Neural progenitor cell (in vitro differentiated cells): ENCODE data around the gene GPBP1. TPM values are rescaled to one million over a fixed set of nuclear protein-coding genes. Genes with fewer than 3 reads are reported as not detected.
A peak's percentile ranks its signal among the peaks of the same experiment; 100 is the strongest.

Experiments used
- DNase-seq: peaks from one replicate; pipeline ENCODE4 v3.0.0-alpha.2; 2016; ENCODE audit warnings: low spot score
- H2AFZ ChIP-seq: fragments of 200-600 bp; sonication (generic); replicated peaks from 2 replicates; pipeline ENCODE4 v1.6.1; 2016; ENCODE audit warnings: antibody characterized with exemption
- H3F3A ChIP-seq: fragments of 200-600 bp; sonication (generic); 2 replicates; pipeline ENCODE4 v1.6.1; 2016; ENCODE audit warnings: antibody characterized with exemption, low read depth
- H3K27ac ChIP-seq: fragments of 200-600 bp; sonication (generic); 2 replicates; pipeline ENCODE4 v1.5.1; 2016; ENCODE audit warnings: mild to moderate bottlenecking
- H3K27me3 ChIP-seq: fragments of 200-600 bp; sonication (generic); 2 replicates; pipeline ENCODE4 v1.6.1; 2016; ENCODE audit warnings: mild to moderate bottlenecking, moderate library complexity
- H3K36me3 ChIP-seq: fragments of 200-600 bp; sonication (generic); 2 replicates; pipeline ENCODE4 v1.5.1; 2016
- H3K4me1 ChIP-seq: fragments of 200-600 bp; sonication (generic); 2 replicates; pipeline ENCODE4 v1.6.1; 2016; ENCODE audit warnings: mixed run types
- H3K4me2 ChIP-seq: fragments of 200-600 bp; sonication (generic); 2 replicates; pipeline ENCODE4 v1.6.1; 2016
- H3K4me3 ChIP-seq: fragments of 200-600 bp; sonication (generic); 2 replicates; pipeline ENCODE4 v1.5.1; 2016
- H3K79me2 ChIP-seq: fragments of 200-600 bp; sonication (generic); 2 replicates; pipeline ENCODE4 v1.6.1; 2016; ENCODE audit warnings: low read depth
- H3K9ac ChIP-seq: fragments of 200-600 bp; sonication (generic); 2 replicates; pipeline ENCODE4 v1.6.1; 2016
- H3K9me3 ChIP-seq: fragments of 200-600 bp; sonication (generic); 2 replicates; pipeline ENCODE4 v1.5.1; 2016; ENCODE audit warnings: low read depth
- H4K20me1 ChIP-seq: fragments of 200-600 bp; sonication (generic); 2 replicates; pipeline ENCODE4 v1.6.1; 2016; ENCODE audit warnings: low read depth
- H3K27ac Mint-ChIP-seq: 3 replicates; pipeline ENCODE4 v1.8.0; 2021; ENCODE audit warnings: mixed read lengths
- H3K27me3 Mint-ChIP-seq: 2 replicates; pipeline ENCODE4 v1.8.0; 2022; ENCODE audit warnings: low read depth, mild to moderate bottlenecking, inconsistent platforms, moderate library complexity, mixed read lengths; ENCODE audit not compliant: insufficient read depth
- H3K36me3 Mint-ChIP-seq: 3 replicates; pipeline ENCODE4 v1.8.0; 2021; ENCODE audit warnings: mixed read lengths
- H3K4me1 Mint-ChIP-seq: 3 replicates; pipeline ENCODE4 v1.8.0; 2021; ENCODE audit warnings: mixed read lengths
- H3K4me3 Mint-ChIP-seq: 3 replicates; pipeline ENCODE4 v1.8.0; 2021; ENCODE audit warnings: mild to moderate bottlenecking, moderate library complexity, mixed read lengths
- H3K9me3 Mint-ChIP-seq: 3 replicates; pipeline ENCODE4 v1.8.0; 2020; ENCODE audit warnings: mixed read lengths
- CTCF ChIP-seq: fragments of 200-600 bp; sonication (generic); IDR thresholded peaks from 2 replicates; pipeline ENCODE4 v1.5.1; 2017; ENCODE audit warnings: antibody characterized with exemption, mild to moderate bottlenecking
- EZH2 ChIP-seq: fragments of 200-600 bp; sonication (generic); IDR thresholded peaks from 2 replicates; pipeline ENCODE4 v1.6.1; 2017; ENCODE audit warnings: antibody characterized with exemption, mild to moderate bottlenecking, moderate library complexity
- EZH2phosphoT487 ChIP-seq: fragments of 200-600 bp; sonication (generic); IDR thresholded peaks from 2 replicates; pipeline ENCODE4 v1.6.1; 2017; ENCODE audit warnings: antibody characterized with exemption
- total RNA-seq: library from RNA; depleted of rRNA; stranded (reverse); fragments of >200 nt; gene quantifications from 2 replicates; pipeline ENCODE4 v1.2.3, GENCODE V29; 2015; ENCODE audit warnings: low replicate concordance

GPBP1 gene
- total RNA-seq, 1 donor from 2014 or later = 321 TPM

DNA sequence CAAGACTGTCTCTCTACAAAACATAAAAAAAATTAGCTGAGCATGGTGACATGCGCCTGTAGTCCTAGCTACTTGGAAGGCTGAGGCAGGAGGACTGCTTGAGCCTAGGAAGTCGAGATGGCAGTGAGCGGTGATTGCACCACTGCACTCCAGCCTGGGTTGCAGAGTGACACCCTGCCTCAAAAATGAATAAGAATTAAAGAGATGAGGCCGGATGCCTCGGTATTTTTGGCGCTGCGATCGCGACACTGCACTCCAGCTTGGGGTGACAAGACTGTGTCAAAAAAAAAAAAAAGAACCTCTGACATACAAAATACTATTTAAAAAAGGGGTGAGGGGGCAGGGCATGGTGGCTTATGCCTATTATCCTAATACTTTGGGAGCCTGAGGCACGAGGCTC, 7.3 kb downstream of the GPBP1 start:
- peaks cover 60% of the 10 kb centered on the region for H3K36me3 Mint-ChIP-seq

DNA sequence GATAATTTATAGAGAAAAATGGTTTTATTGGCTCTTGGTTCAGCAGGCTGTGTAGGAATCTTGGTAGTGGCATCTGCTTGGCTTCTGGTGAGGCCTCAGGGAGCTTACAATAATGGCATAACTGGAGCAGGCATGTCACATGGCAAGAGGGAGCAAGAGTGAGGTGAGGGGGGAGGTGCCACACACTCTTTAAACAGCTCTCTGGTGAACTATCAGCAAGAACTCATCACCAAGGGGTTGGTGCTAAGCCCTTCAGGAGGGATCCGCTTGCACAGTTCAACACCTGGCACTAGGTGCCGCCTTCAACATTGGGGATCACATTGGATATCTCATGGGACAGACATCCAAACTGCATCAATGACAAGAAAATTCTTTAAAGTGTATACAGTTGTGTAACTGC, 10.5 kb downstream of the GPBP1 start:
- H3K27me3 Mint-ChIP-seq = no peaks in the 10 kb centered on the region
- H3K4me1 Mint-ChIP-seq = peaks cover 38% of the 10 kb centered on the region
- H3K9ac ChIP-seq = no peak overlapping the region
- no peak overlapping the region for H3K4me3 Mint-ChIP-seq
- H4K20me1 ChIP-seq = peaks cover 100% of the 10 kb centered on the region
- no peak for DNase-seq
- H3K79me2 ChIP-seq = peaks cover 100% of the 10 kb centered on the region
- H3K9me3 ChIP-seq = no peaks in the 10 kb centered on the region
- H3K36me3 ChIP-seq = no peaks in the 10 kb centered on the region
- no peak overlapping the region for H2AFZ ChIP-seq
- H3F3A ChIP-seq = no peaks in the 10 kb centered on the region
- no peak for TF ChIP-seq EZH2phosphoT487
- no peak for TF ChIP-seq EZH2
- TF ChIP-seq CTCF = no peak
- H3K36me3 Mint-ChIP-seq = peaks cover 51% of the 10 kb centered on the region
- H3K27ac Mint-ChIP-seq = no peak overlapping the region
- no peak overlapping the region for H3K4me3 ChIP-seq
- H3K27me3 ChIP-seq = no peaks in the 10 kb centered on the region
- H3K4me1 ChIP-seq = no peaks in the 10 kb centered on the region
- H3K4me2 ChIP-seq = no peak overlapping the region
- peaks cover 10% of the 10 kb centered on the region for H3K9me3 Mint-ChIP-seq
- H3K27ac ChIP-seq = no peak overlapping the region

More for the DNA sequence above, 7.3 kb downstream of the GPBP1 start:
- Histone ChIP-seq H2AFZ (no peak overlapping the region), H3K27ac (no peak overlapping the region), H3K4me2 (no peak overlapping the region), H3K36me3 (peaks cover 9% of the 10 kb centered on the region), H3K27me3 (no peaks in the 10 kb centered on the region), H3K9ac (no peak overlapping the region), H3K4me3 (no peak overlapping the region), H3K79me2 (peaks cover 100% of the 10 kb centered on the region), H3K4me1 (peaks cover 22% of the 10 kb centered on the region), H4K20me1 (peaks cover 100% of the 10 kb centered on the region), H3K9me3 (no peaks in the 10 kb centered on the region), H3F3A (no peaks in the 10 kb centered on the region)
- Mint-ChIP-seq H3K27me3 (no peaks in the 10 kb centered on the region), H3K4me3 (no peak overlapping the region), H3K27ac (no peak overlapping the region), H3K4me1 (peaks cover 39% of the 10 kb centered on the region), H3K9me3 (peaks cover 10% of the 10 kb centered on the region)
- no peak for DNase-seq
- no peak for TF ChIP-seq EZH2phosphoT487
- no peak for TF ChIP-seq EZH2
- TF ChIP-seq CTCF = no peak

- H3K9me3 Mint-ChIP-seq = peaks cover 7% of the 10 kb centered on the region
Measured at GRCh38 chr5:57185313-57185712, 11.5 kb downstream of the GPBP1 start.

More at GRCh38 chr5:57185313-57185712, 11.5 kb downstream of the GPBP1 start:
- Histone ChIP-seq H3K9ac (no peak overlapping the region), H3F3A (no peaks in the 10 kb centered on the region), H3K4me3 (no peak overlapping the region), H3K27me3 (no peaks in the 10 kb centered on the region), H3K79me2 (peaks cover 100% of the 10 kb centered on the region), H3K36me3 (no peaks in the 10 kb centered on the region), H3K27ac (no peak overlapping the region), H4K20me1 (peaks cover 100% of the 10 kb centered on the region), H3K9me3 (no peaks in the 10 kb centered on the region), H3K4me2 (peak overlapping the region; percentile 2), H2AFZ (no peak overlapping the region), H3K4me1 (no peaks in the 10 kb centered on the region)
- TF ChIP-seq EZH2 (no peak), EZH2phosphoT487 (no peak), CTCF (no peak)
- Mint-ChIP-seq H3K27ac (no peak overlapping the region), H3K4me3 (no peak overlapping the region), H3K27me3 (no peaks in the 10 kb centered on the region), H3K4me1 (peaks cover 32% of the 10 kb centered on the region), H3K36me3 (peaks cover 50% of the 10 kb centered on the region)
- DNase-seq = no peak
